ENCODE results near the gene MRAS. TPM values are rescaled to one million over a fixed set of nuclear protein-coding genes. Genes with fewer than 3 reads are reported as not detected.

The MRAS gene
- total and polyA plus RNA-seq, 2 of the 8 experiments (the other 6 are each of a cell fraction or from before 2014, with no cell fraction given): 10.6 to 16.2 TPM

DNA sequence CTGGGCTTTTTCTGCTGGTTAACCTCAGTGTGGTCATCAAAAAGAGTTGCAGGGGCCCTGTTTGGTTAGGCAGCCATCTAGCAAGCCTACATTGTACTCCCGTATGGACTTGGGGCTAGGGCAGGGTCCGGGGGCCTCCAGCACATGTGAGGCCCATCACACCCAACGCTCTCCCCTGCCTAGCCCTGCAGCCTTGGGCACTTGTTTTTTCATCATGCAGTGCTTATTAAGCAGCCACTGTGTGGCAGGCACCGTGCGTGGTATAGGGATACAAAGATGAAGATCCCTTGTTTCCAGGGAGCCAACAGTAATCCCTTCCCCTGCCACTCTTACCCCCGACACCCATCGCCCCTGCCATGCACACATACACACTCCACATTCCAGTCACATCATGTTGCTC, 14.2 kb downstream of the MRAS start:
- no peaks in the 10 kb centered on the region for H3K36me3 ChIP-seq (ENCODE audit: control insufficient read depth in 2 of 4, insufficient read depth in 4 of 4, low read length in 3 of 4)
- no peak overlapping the region for H2BK20ac ChIP-seq (ENCODE audit: low read length)
- peaks cover 0 to 4% of the 10 kb centered on the region in 2 experiments for H4K20me1 ChIP-seq (replicated peaks in 1 of 2; ENCODE audit: control insufficient read depth in 1 of 2, insufficient read depth in 2 of 2, low read length in 2 of 2)
- H4K8ac ChIP-seq (ENCODE audit: extremely low read depth, insufficient read depth, low read length): no peak overlapping the region
- H4K5ac ChIP-seq (ENCODE audit: insufficient read length, low read depth, low read length): no peak overlapping the region
- H2BK12ac ChIP-seq (ENCODE audit: low read depth, low read length): no peak overlapping the region
- H2BK120ac ChIP-seq (replicated peaks; ENCODE audit: low read depth, low read length): no peak overlapping the region
- no peaks in the 10 kb centered on the region; a peak in 1 of 7 replicates for H3K27me3 ChIP-seq (replicated peaks in 1 of 4; ENCODE audit: control insufficient read depth in 3 of 4, extremely low read depth in 1 of 4, insufficient read depth in 3 of 4, low read length in 3 of 4)
- no peak for DNase-seq (ENCODE audit: low read depth in 1 of 2, low spot score in 2 of 2)
- TF ChIP-seq, protein P1, sequence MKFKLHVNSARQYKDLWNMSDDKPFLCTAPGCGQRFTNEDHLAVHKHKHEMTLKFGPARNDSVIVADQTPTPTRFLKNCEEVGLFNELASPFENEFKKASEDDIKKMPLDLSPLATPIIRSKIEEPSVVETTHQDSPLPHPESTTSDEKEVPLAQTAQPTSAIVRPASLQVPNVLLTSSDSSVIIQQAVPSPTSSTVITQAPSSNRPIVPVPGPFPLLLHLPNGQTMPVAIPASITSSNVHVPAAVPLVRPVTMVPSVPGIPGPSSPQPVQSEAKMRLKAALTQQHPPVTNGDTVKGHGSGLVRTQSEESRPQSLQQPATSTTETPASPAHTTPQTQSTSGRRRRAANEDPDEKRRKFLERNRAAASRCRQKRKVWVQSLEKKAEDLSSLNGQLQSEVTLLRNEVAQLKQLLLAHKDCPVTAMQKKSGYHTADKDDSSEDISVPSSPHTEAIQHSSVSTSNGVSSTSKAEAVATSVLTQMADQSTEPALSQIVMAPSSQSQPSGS (IDR thresholded peaks at IDR 0.05; ENCODE audit: low read length): no peak
- no peak for TF ChIP-seq RNF2 (IDR thresholded peaks at IDR 0.05; ENCODE audit: borderline replicate concordance, low read depth, low read length, missing control alignments, poor library complexity, severe bottlenecking)
- TF ChIP-seq TAF7 (optimal IDR thresholded peaks at IDR 0.05; ENCODE audit: borderline replicate concordance, low read depth, low read length): no peak
- no peak for TF ChIP-seq RXRA (IDR thresholded peaks at IDR 0.05; ENCODE audit: insufficient read depth, low read depth, low read length)
- TF ChIP-seq CBX5 (IDR thresholded peaks at IDR 0.05; ENCODE audit: low read depth, low read length): no peak
- TF ChIP-seq SP2 (IDR thresholded peaks at IDR 0.05; ENCODE audit: low read length): no peak
- no peak overlapping the region for H3K18ac ChIP-seq (ENCODE audit: extremely low read depth, low read length)
- no peak overlapping the region for H3K56ac ChIP-seq (replicated peaks; ENCODE audit: insufficient read length, low read depth, low read length)
- H2AFZ ChIP-seq (ENCODE audit: low read length): no peak overlapping the region
- no peak overlapping the region for H3K27ac ChIP-seq (ENCODE audit: low read depth, low read length)
- no peaks in the 10 kb centered on the region for H3K23me2 ChIP-seq (ENCODE audit: low read depth, low read length)
- peaks cover 2% of the 10 kb centered on the region; the same call in 1 of the 2 replicates for H3K79me1 ChIP-seq (ENCODE audit: low read depth, low read length)
- H3K4ac ChIP-seq (replicated peaks; ENCODE audit: insufficient read length, low read depth, low read length): no peak overlapping the region
- H3K4me3 ChIP-seq (ENCODE audit: extremely low read depth in 1 of 4, insufficient read depth in 2 of 4, low read depth in 3 of 4, low read length in 4 of 4): no peak overlapping the region
- 93% methylated on average over 7 of the region's 7 CpGs; no CpG with 5 or more reads in 1 of the 2 experiments for WGBS, 2 experiments (ENCODE audit: extremely low coverage in 1 of 2, insufficient coverage in 1 of 2, insufficient read length in 1 of 2, insufficient replicate concordance in 2 of 2, low coverage in 1 of 2, low lambda C conversion rate in 2 of 2, missing lambda C conversion rate in 1 of 2)
- no peaks in the 10 kb centered on the region for H3K79me2 ChIP-seq (ENCODE audit: control insufficient read depth in 1 of 2, insufficient read depth in 2 of 2, low read length in 2 of 2)
- H2BK15ac ChIP-seq (ENCODE audit: low read length): no peak overlapping the region
- H3K4me2 ChIP-seq (ENCODE audit: insufficient read depth in 1 of 2, low read depth in 2 of 2, low read length in 2 of 2): no peak overlapping the region
- ChIA-PET CTCF (ENCODE audit: partially characterized antibody) (no interaction called here), POLR2A (ENCODE audit: partially characterized antibody) (no interaction called here)
- no peaks in the 10 kb centered on the region for H3K9me3 ChIP-seq (ENCODE audit: insufficient read depth in 2 of 2, low read depth in 1 of 2, low read length in 1 of 2)
- no peak overlapping the region for H4K91ac ChIP-seq (replicated peaks; ENCODE audit: insufficient read length, low read length)
- H3K14ac ChIP-seq (ENCODE audit: insufficient read length): no peak overlapping the region
- no peak overlapping the region for H2BK5ac ChIP-seq (ENCODE audit: low read depth, low read length)
- no peak for FAIRE-seq
- no peak overlapping the region for H3K9ac ChIP-seq (replicated peaks in 1 of 4; ENCODE audit: extremely low read depth in 1 of 4, low read depth in 3 of 4, low read length in 3 of 4)
- no peaks in the 10 kb centered on the region; a peak in 3 of 7 replicates for H3K4me1 ChIP-seq (replicated peaks in 1 of 4; ENCODE audit: control insufficient read depth in 3 of 4, insufficient read depth in 4 of 4, low read length in 3 of 4)
- H2AK5ac ChIP-seq (ENCODE audit: low read depth, low read length): no peak overlapping the region
- no peak overlapping the region for H3K23ac ChIP-seq (ENCODE audit: insufficient read length)
